NCI-H345 treated with DMSO at 0.1 percent for 48 hours (cell line): ENCODE data around the gene PINK1.

Experiments used
- DNase-seq: peaks from one replicate; lab custom pipeline; 2025; ENCODE audit not compliant: unreplicated experiment; lab: John Stamatoyannopoulos, UW

Gene PINK1

GRCh38 chr1:20610970-20611369, 22.3 kb upstream of the PINK1 start:
- no peak for DNase-seq

- DNase-seq, result no peak
Measured at GRCh38 chr1:20611652-20612051, 21.6 kb upstream of the PINK1 start.

- DNase-seq, result no peak
Measured at GRCh38 chr1:20612221-20612746, 21.0 kb upstream of the PINK1 start.

- no peak for DNase-seq
Measured at GRCh38 chr1:20614131-20614579, 19.1 kb upstream of the PINK1 start.

- no peak for DNase-seq
Measured at GRCh38 chr1:20615946-20616846, 17.1 kb upstream of the PINK1 start.

GRCh38 chr1:20616847-20617487, 16.3 kb upstream of the PINK1 start:
- DNase-seq, result no peak

- no peak for DNase-seq
Measured at GRCh38 chr1:20618550-20618949, 14.7 kb upstream of the PINK1 start.

- no peak for DNase-seq
Measured at GRCh38 chr1:20619999-20620398, 13.3 kb upstream of the PINK1 start.

GRCh38 chr1:20621012-20621411, 12.2 kb upstream of the PINK1 start:
- no peak for DNase-seq

GRCh38 chr1:20624709-20625108, 8.5 kb upstream of the PINK1 start:
- DNase-seq, result no peak

- no peak for DNase-seq
Measured at GRCh38 chr1:20625176-20626097, 7.8 kb upstream of the PINK1 start.

GRCh38 chr1:20626098-20626427, 7.2 kb upstream of the PINK1 start:
- no peak for DNase-seq

GRCh38 chr1:20626524-20626923, 6.7 kb upstream of the PINK1 start:
- no peak for DNase-seq

GRCh38 chr1:20630729-20631128, 2.5 kb upstream of the PINK1 start:
- DNase-seq, result no peak

GRCh38 chr1:20632386-20632785, 872 bp upstream of the PINK1 start:
- no peak for DNase-seq

- no peak for DNase-seq
Measured at GRCh38 chr1:20634065-20634593, 871 bp downstream of the PINK1 start.

- peak; percentile 56 for DNase-seq
Measured at GRCh38 chr1:20634594-20635084, 1.4 kb downstream of the PINK1 start.

- DNase-seq, result no peak
Measured at GRCh38 chr1:20636785-20637347, 3.6 kb downstream of the PINK1 start.

- DNase-seq, result peak; percentile 33
Measured at GRCh38 chr1:20640183-20640597, 6.9 kb downstream of the PINK1 start.

- DNase-seq, result no peak
Measured at GRCh38 chr1:20641975-20642374, 8.7 kb downstream of the PINK1 start.
